SU-DHL-6 (cell line): ENCODE data around the gene ZFR2.

ENCODE experiments used
- H2AFZ ChIP-seq: fragments of 200-600 bp; sonication (generic); 2 replicates; pipeline ENCODE4 v1.6.1; 2014; ENCODE audit warnings: low read depth, mild to moderate bottlenecking, moderate library complexity, mixed read lengths, antibody characterized with exemption, low read length; ENCODE audit not compliant: severe bottlenecking
- H3F3A ChIP-seq: fragments of 200-600 bp; shearing (Covaris generic); 2 replicates; pipeline ENCODE4 v1.6.0; 2016; ENCODE audit warnings: antibody characterized with exemption, mild to moderate bottlenecking; ENCODE audit not compliant: insufficient read depth
- H3K27ac ChIP-seq: fragments of 200-600 bp; sonication (generic); 2 replicates; pipeline ENCODE4 v1.5.1; 2016; ENCODE audit warnings: low read depth, mild to moderate bottlenecking, low read length, moderate library complexity, mixed read lengths
- H3K27me3 ChIP-seq: fragments of 200-600 bp; sonication (generic), shearing (Covaris generic); 2 replicates; pipeline ENCODE4 v1.6.0; 2014; ENCODE audit warnings: mild to moderate bottlenecking, low read length
- H3K36me3 ChIP-seq: fragments of 200-600 bp; sonication (generic); 2 replicates; pipeline ENCODE4 v1.6.1; 2014; ENCODE audit warnings: mild to moderate bottlenecking, low read length, mixed read lengths
- H3K4me2 ChIP-seq: fragments of 300-600, 200-600 bp; shearing (Covaris generic), sonication (generic); 2 replicates; pipeline ENCODE4 v1.6.0; 2014; ENCODE audit warnings: low read length, low read depth, mild to moderate bottlenecking; ENCODE audit not compliant: poor library complexity, severe bottlenecking
- H3K4me3 ChIP-seq: fragments of 200-600 bp; sonication (generic); 2 replicates; pipeline ENCODE4 v1.5.1; 2014; ENCODE audit warnings: antibody characterized with exemption, low read length, mild to moderate bottlenecking, mixed read lengths; ENCODE audit not compliant: insufficient read depth, poor library complexity, severe bottlenecking
- H3K79me2 ChIP-seq: fragments of 200-600 bp; sonication (generic); 2 replicates; pipeline ENCODE4 v1.6.1; 2014; ENCODE audit warnings: mild to moderate bottlenecking, low read length, moderate library complexity; ENCODE audit not compliant: insufficient read depth
- H3K9ac ChIP-seq: fragments of 200-600 bp; sonication (generic); 2 replicates; pipeline ENCODE4 v1.7.0; 2014; ENCODE audit warnings: mild to moderate bottlenecking, low read length
- H3K9me2 ChIP-seq: fragments of 200-600 bp; sonication (generic); replicated peaks from 2 replicates; pipeline ENCODE4 v1.6.1; 2014; ENCODE audit warnings: low read length; ENCODE audit not compliant: insufficient read depth
- H3K9me3 ChIP-seq: fragments of 200-600 bp; sonication (generic); 2 replicates; pipeline ENCODE4 v1.6.1; 2014; ENCODE audit warnings: low read length, mixed read lengths; ENCODE audit not compliant: insufficient read depth
- H4K20me1 ChIP-seq: fragments of 200-600 bp; sonication (generic); 2 replicates; pipeline ENCODE4 v1.6.1; 2014; ENCODE audit warnings: low read depth, mild to moderate bottlenecking, antibody characterized with exemption, low read length, moderate library complexity, mixed read lengths
- CTCF ChIP-seq: fragments of 200-600 bp; sonication (generic); IDR thresholded peaks from one replicate; pipeline ENCODE4 v1.5.1; 2017; ENCODE audit warnings: antibody characterized with exemption, mild to moderate bottlenecking, low read length, moderate library complexity; ENCODE audit not compliant: insufficient read depth, poor library complexity, severe bottlenecking
- EZH2phosphoT487 ChIP-seq: fragments of 200-600 bp; sonication (generic), shearing (Covaris generic); conservative IDR thresholded peaks from 2 replicates; pipeline ENCODE4 v1.6.1; 2018; ENCODE audit warnings: mild to moderate bottlenecking, antibody characterized with exemption, low read length, moderate library complexity, mixed read lengths

ZFR2 gene

GRCh38 chr19:3826163-3826562 is 42.7 kb downstream of the ZFR2 start:
- Histone ChIP-seq H3K9ac (no peak overlapping the region), H4K20me1 (no peaks in the 10 kb centered on the region), H3K36me3 (no peaks in the 10 kb centered on the region), H3K4me2 (no peak overlapping the region), H3K9me2 (no peaks in the 10 kb centered on the region), H2AFZ (no peak overlapping the region), H3F3A (no peaks in the 10 kb centered on the region), H3K27me3 (no peaks in the 10 kb centered on the region), H3K9me3 (no peaks in the 10 kb centered on the region), H3K4me3 (no peak overlapping the region), H3K79me2 (no peaks in the 10 kb centered on the region), H3K27ac (no peak overlapping the region)
- TF ChIP-seq CTCF: no peak
- TF ChIP-seq EZH2phosphoT487: no peak

GRCh38 chr19:3825286-3825956 is 43.4 kb downstream of the ZFR2 start:
- no peaks in the 10 kb centered on the region for H4K20me1 ChIP-seq
- no peaks in the 10 kb centered on the region for H3K27me3 ChIP-seq
- H3K36me3 ChIP-seq: no peaks in the 10 kb centered on the region
- TF ChIP-seq EZH2phosphoT487 (no peak), CTCF (no peak)
- no peak overlapping the region for H3K4me2 ChIP-seq
- no peak overlapping the region for H3K27ac ChIP-seq
- no peaks in the 10 kb centered on the region for H3K79me2 ChIP-seq
- no peak overlapping the region for H2AFZ ChIP-seq
- no peak overlapping the region for H3K9ac ChIP-seq
- no peaks in the 10 kb centered on the region for H3K9me2 ChIP-seq
- no peaks in the 10 kb centered on the region for H3K9me3 ChIP-seq
- H3F3A ChIP-seq: no peaks in the 10 kb centered on the region
- H3K4me3 ChIP-seq: no peak overlapping the region

GRCh38 chr19:3823350-3823713 is 45.5 kb downstream of the ZFR2 start:
- H2AFZ ChIP-seq: no peak overlapping the region
- no peaks in the 10 kb centered on the region for H3K9me3 ChIP-seq
- H4K20me1 ChIP-seq: no peaks in the 10 kb centered on the region
- H3K27ac ChIP-seq: no peak overlapping the region
- TF ChIP-seq CTCF (no peak), EZH2phosphoT487 (no peak)
- H3K27me3 ChIP-seq: no peaks in the 10 kb centered on the region
- H3K4me2 ChIP-seq: no peak overlapping the region
- H3K9me2 ChIP-seq: no peaks in the 10 kb centered on the region
- H3K36me3 ChIP-seq: no peaks in the 10 kb centered on the region
- no peaks in the 10 kb centered on the region for H3K79me2 ChIP-seq
- no peak overlapping the region for H3K9ac ChIP-seq
- H3F3A ChIP-seq: no peaks in the 10 kb centered on the region
- no peak overlapping the region for H3K4me3 ChIP-seq
